H9 (cell line): ENCODE results near the gene CLEC11A. TPM values are rescaled to one million over a fixed set of nuclear protein-coding genes. Genes with fewer than 3 reads are reported as not detected.
"Not testable (repeated sequence)": the region's sequence is repeated elsewhere in the genome, so short reads cannot be mapped to it uniquely, and the experiment has no call there.

ENCODE experiments used
- DNase-seq: peaks from one replicate; pipeline ENCODE4 v3.0.0-alpha.2; 2017
- H2AFZ ChIP-seq: one replicate; pipeline ENCODE4 v1.6.1; 2013; ENCODE audit warnings: mild to moderate bottlenecking, low read length, control low read depth, moderate library complexity
- H2AK5ac ChIP-seq: 2 replicates; pipeline ENCODE4 v1.6.1; 2013; ENCODE audit warnings: low read length, control low read depth, mixed read lengths; ENCODE audit not compliant: insufficient read length
- H2BK120ac ChIP-seq: one replicate; pipeline ENCODE4 v1.6.1; 2013; ENCODE audit warnings: low read depth, mild to moderate bottlenecking, low read length, control low read depth, inconsistent platforms; ENCODE audit not compliant: poor library complexity, severe bottlenecking
- H2BK12ac ChIP-seq: 2 replicates; pipeline ENCODE4 v1.6.1; 2013; ENCODE audit warnings: low read length, control low read depth, mixed read lengths, low read depth; ENCODE audit not compliant: insufficient read length
- H2BK15ac ChIP-seq: 2 replicates; pipeline ENCODE4 v1.6.1; 2013; ENCODE audit warnings: low read depth, low read length, control low read depth
- H2BK20ac ChIP-seq: one replicate; pipeline ENCODE4 v1.6.1; 2013; ENCODE audit warnings: low read depth, mild to moderate bottlenecking, low read length, control low read depth, inconsistent platforms; ENCODE audit not compliant: poor library complexity, severe bottlenecking
- H2BK5ac ChIP-seq: 2 replicates; pipeline ENCODE4 v1.6.1; 2013; ENCODE audit warnings: low read length, control low read depth, mixed read lengths; ENCODE audit not compliant: insufficient read length
- H3K14ac ChIP-seq: 2 replicates; pipeline ENCODE4 v1.6.1; 2013; ENCODE audit warnings: low read length, control low read depth; ENCODE audit not compliant: insufficient read depth
- H3K18ac ChIP-seq: 2 replicates; pipeline ENCODE4 v1.6.1; 2013; ENCODE audit warnings: low read depth, mild to moderate bottlenecking, mixed read lengths, low read length, control low read depth; ENCODE audit not compliant: insufficient read length
- H3K23ac ChIP-seq: 2 replicates; pipeline ENCODE4 v1.6.1; 2013; ENCODE audit warnings: low read length, control low read depth, mixed read lengths, low read depth; ENCODE audit not compliant: insufficient read length
- H3K23me2 ChIP-seq: 2 replicates; pipeline ENCODE4 v1.6.1; 2013; ENCODE audit warnings: low read depth, mild to moderate bottlenecking, mixed read lengths, low read length, control low read depth; ENCODE audit not compliant: insufficient read length, poor library complexity, severe bottlenecking
- H3K27ac ChIP-seq: 2 replicates; pipeline ENCODE4 v1.5.1; 2013; ENCODE audit warnings: low read length, control low read depth, mixed read lengths, low read depth; ENCODE audit not compliant: insufficient read length
- H3K27me3 ChIP-seq: 2 replicates; pipeline ENCODE4 v1.6.1; 2013; ENCODE audit warnings: low read length, control low read depth, inconsistent platforms; ENCODE audit not compliant: insufficient read depth
- H3K4ac ChIP-seq: 2 replicates; pipeline ENCODE4 v1.6.1; 2013; ENCODE audit warnings: low read depth, mild to moderate bottlenecking, control low read depth, inconsistent platforms, low read length, moderate library complexity
- H3K4me1 ChIP-seq: 2 replicates; pipeline ENCODE4 v1.6.1; 2013; ENCODE audit warnings: low read length, control low read depth, inconsistent platforms; ENCODE audit not compliant: insufficient read depth
- H3K4me2 ChIP-seq: 2 replicates; pipeline ENCODE4 v1.6.1; 2013; ENCODE audit warnings: low read length, control low read depth, mixed read lengths; ENCODE audit not compliant: insufficient read length, insufficient read depth
- H3K56ac ChIP-seq: 2 replicates; pipeline ENCODE4 v1.6.1; 2013; ENCODE audit warnings: low read depth, mild to moderate bottlenecking, mixed read lengths, low read length, control low read depth; ENCODE audit not compliant: insufficient read length
- H3K79me1 ChIP-seq: 2 replicates; pipeline ENCODE4 v1.6.1; 2013; ENCODE audit warnings: low read depth, mild to moderate bottlenecking, moderate library complexity, low read length, control low read depth, inconsistent platforms; ENCODE audit not compliant: insufficient read depth, poor library complexity, severe bottlenecking
- H3K79me2 ChIP-seq: 2 replicates; pipeline ENCODE4 v1.6.1; 2013; ENCODE audit warnings: low read length, control low read depth, inconsistent platforms; ENCODE audit not compliant: insufficient read depth
- H3K9ac ChIP-seq: 2 replicates; pipeline ENCODE4 v1.6.1; 2013; ENCODE audit warnings: low read length, control low read depth, mixed read lengths; ENCODE audit not compliant: insufficient read length; ENCODE audit errors: extremely low read depth
- H3K9me3 ChIP-seq: one replicate; pipeline ENCODE4 v1.6.1; 2013; ENCODE audit warnings: low read depth, low read length, inconsistent platforms; ENCODE audit not compliant: control insufficient read depth
- H3T11ph ChIP-seq: one replicate; pipeline ENCODE4 v1.6.1; 2013; ENCODE audit warnings: mild to moderate bottlenecking, low read length, control low read depth, inconsistent platforms
- H4K20me1 ChIP-seq: one replicate; pipeline ENCODE4 v1.6.1; 2013; ENCODE audit not compliant: control insufficient read depth, insufficient read length, insufficient read depth
- H4K5ac ChIP-seq: 2 replicates; pipeline ENCODE4 v1.6.1; 2013; ENCODE audit warnings: low read depth, mild to moderate bottlenecking, mixed read lengths, low read length, control low read depth; ENCODE audit not compliant: insufficient read length
- H4K8ac ChIP-seq: replicated peaks from 2 replicates; pipeline ENCODE4 v1.6.1; 2013; ENCODE audit warnings: low read length, control low read depth, mixed read lengths, low read depth; ENCODE audit not compliant: insufficient read length
- H4K91ac ChIP-seq: 2 replicates; pipeline ENCODE4 v1.6.1; 2013; ENCODE audit warnings: low read depth, mild to moderate bottlenecking, moderate library complexity, mixed read lengths, low read length, control low read depth; ENCODE audit not compliant: insufficient read length
- H3K27ac Mint-ChIP-seq, 3 experiments: 2 replicates in 2 of 3; 3 replicates in 1 of 3; pipeline ENCODE4 v1.8.0; 2020 to 2021; ENCODE audit warnings: mixed read lengths in 3 of 3, mild to moderate bottlenecking in 1 of 3, moderate library complexity in 1 of 3
- H3K27me3 Mint-ChIP-seq: 2 replicates; pipeline ENCODE4 v1.8.0; 2021; ENCODE audit warnings: low read depth, mild to moderate bottlenecking, moderate library complexity, mixed read lengths
- H3K36me3 Mint-ChIP-seq, 3 experiments: 2 replicates in 2 of 3; 3 replicates in 1 of 3; pipeline ENCODE4 v1.8.0; 2020 to 2021; ENCODE audit warnings: low read depth in 3 of 3, mixed read lengths in 3 of 3; ENCODE audit not compliant: insufficient read depth in 1 of 3
- H3K4me1 Mint-ChIP-seq, 2 experiments: 2 replicates each; pipeline ENCODE4 v1.8.0; 2020; ENCODE audit warnings: mixed read lengths in 2 of 2
- H3K4me3 Mint-ChIP-seq, 2 experiments: 2 replicates in 1 of 2; 3 replicates in 1 of 2; pipeline ENCODE4 v1.8.0; 2020 to 2021; ENCODE audit warnings: mild to moderate bottlenecking in 2 of 2, mixed read lengths in 2 of 2, moderate library complexity in 1 of 2
- H3K9me3 Mint-ChIP-seq, 2 experiments: 2 replicates in 1 of 2; 3 replicates in 1 of 2; pipeline ENCODE4 v1.8.0; 2020; ENCODE audit warnings: mild to moderate bottlenecking in 2 of 2, mixed read lengths in 2 of 2, moderate library complexity in 1 of 2
- CTCF ChIP-seq: fragments of 200-600 bp; sonication (generic); conservative IDR thresholded peaks from 3 replicates; pipeline ENCODE4 v1.8.0; 2021; ENCODE audit warnings: antibody characterized with exemption, mild to moderate bottlenecking
- WGBS: extraction: QIAGEN DNeasy Blood & Tissue Kit; methylation state at CpG from one replicate; pipeline ENCODE4 v1.1.7; 2013; ENCODE audit warnings: missing lambda C conversion rate, low lambda C conversion rate, mixed read lengths; ENCODE audit not compliant: insufficient read length; ENCODE audit errors: extremely low coverage; 5-methylcytosine and 5-hydroxymethylcytosine counted together
- total RNA-seq: library from RNA; stranded (reverse); gene quantifications from 2 replicates; pipeline ENCODE4 v1.2.1, GENCODE V29; 2021

CLEC11A gene
- total RNA-seq, 1 experiment from 2014 or later: 3.9 TPM

DNA sequence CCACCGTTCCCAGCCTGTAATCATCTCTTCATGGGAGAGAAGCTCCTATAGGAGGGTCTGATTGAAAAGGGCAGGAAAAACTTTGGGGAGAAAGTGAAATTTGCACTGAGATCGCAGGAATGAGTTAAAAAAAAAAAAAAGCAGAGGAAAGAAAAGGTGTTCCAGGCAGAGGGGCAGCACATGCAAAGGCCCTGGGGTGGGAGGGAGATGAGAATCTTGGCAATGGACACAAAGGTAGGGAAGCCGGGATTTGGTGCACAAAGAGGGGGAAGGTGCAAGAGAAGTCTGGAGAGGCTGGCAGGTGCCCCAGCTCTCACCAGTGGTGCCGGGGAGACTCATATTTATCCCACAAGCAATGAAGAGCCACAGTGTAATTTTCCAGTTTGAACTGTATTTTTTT, 30.7 kb downstream of the CLEC11A start:
- no CpG with 5 or more reads among the region's 4 CpGs for WGBS

DNA sequence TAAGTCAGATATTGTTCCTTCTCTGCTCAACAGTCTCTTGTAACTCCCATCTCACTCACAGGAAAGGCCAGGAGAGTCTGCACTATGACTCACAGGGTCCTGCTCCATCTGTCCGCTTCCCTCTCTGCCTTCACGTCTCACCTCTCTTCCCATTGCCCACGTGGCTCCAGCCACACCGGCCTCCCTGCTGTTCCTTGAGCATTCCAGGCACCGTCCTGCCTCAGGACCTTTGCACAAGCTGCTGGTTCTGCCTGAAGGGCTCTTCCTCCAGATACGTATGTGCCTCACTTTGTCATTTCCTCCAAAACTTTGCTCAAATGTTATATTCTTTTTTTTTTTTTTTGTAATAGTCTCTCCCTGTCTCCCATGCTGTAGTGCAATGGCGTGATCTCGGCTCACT, 33.1 kb downstream of the CLEC11A start:
- no CpG with 5 or more reads among the region's 8 CpGs for WGBS
- H4K91ac ChIP-seq: not testable (repeated sequence)

More for the DNA sequence above, 30.7 kb downstream of the CLEC11A start:
- Histone ChIP-seq H3K14ac (no peak overlapping the region), H4K8ac (no peak overlapping the region), H3K27ac (no peak overlapping the region), H2BK20ac (no peak overlapping the region), H3T11ph (no peak overlapping the region), H4K91ac (no peak overlapping the region), H3K4me1 (no peaks in the 10 kb centered on the region), H3K56ac (no peak overlapping the region), H4K5ac (no peak overlapping the region), H3K9me3 (no peaks in the 10 kb centered on the region), H2BK12ac (no peak overlapping the region), H2BK5ac (no peak overlapping the region), H3K79me1 (no peaks in the 10 kb centered on the region), H3K4me2 (no peak overlapping the region), H2BK15ac (no peak overlapping the region), H3K23ac (no peak overlapping the region), H2AFZ (no peak overlapping the region), H2BK120ac (no peak overlapping the region), H3K23me2 (peaks cover 3% of the 10 kb centered on the region), H4K20me1 (no peaks in the 10 kb centered on the region), H3K18ac (no peak overlapping the region), H3K27me3 (no peaks in the 10 kb centered on the region), H2AK5ac (no peak overlapping the region), H3K9ac (no peak overlapping the region), H3K79me2 (no peaks in the 10 kb centered on the region), H3K4ac (no peak overlapping the region)
- H3K4me3 Mint-ChIP-seq: no peak overlapping the region
- H3K36me3 Mint-ChIP-seq: no peaks in the 10 kb centered on the region
- peaks cover 46% of the 10 kb centered on the region for H3K27me3 Mint-ChIP-seq
- DNase-seq: no peak
- H3K9me3 Mint-ChIP-seq: no peaks in the 10 kb centered on the region; a peak in 1 of 5 replicates
- no peaks in the 10 kb centered on the region for H3K4me1 Mint-ChIP-seq
- H3K27ac Mint-ChIP-seq: no peak overlapping the region; a peak in 1 of 7 replicates
- no peak for TF ChIP-seq CTCF

More for the DNA sequence above, 33.1 kb downstream of the CLEC11A start:
- not testable (repeated sequence) for H3K4me1 ChIP-seq, H3K4me3 Mint-ChIP-seq, H4K20me1 ChIP-seq, H2BK15ac ChIP-seq, H3K27me3 ChIP-seq, H3K9ac ChIP-seq, H3K14ac ChIP-seq, H3T11ph ChIP-seq, H3K36me3 Mint-ChIP-seq, H3K23me2 ChIP-seq, H4K5ac ChIP-seq, H3K4me1 Mint-ChIP-seq, H3K79me2 ChIP-seq, H2BK5ac ChIP-seq, H3K79me1 ChIP-seq, H2BK120ac ChIP-seq, H3K18ac ChIP-seq, H2BK20ac ChIP-seq, H3K4me2 ChIP-seq, H3K27ac Mint-ChIP-seq, H2BK12ac ChIP-seq, H3K4ac ChIP-seq, H3K56ac ChIP-seq, H3K23ac ChIP-seq, H2AFZ ChIP-seq, H3K9me3 ChIP-seq, H4K8ac ChIP-seq, H3K27ac ChIP-seq, DNase-seq, H3K9me3 Mint-ChIP-seq, H2AK5ac ChIP-seq
- H3K27me3 Mint-ChIP-seq: peaks cover 55% of the 10 kb centered on the region
